Fibroblast of lung (primary cell): ENCODE results near the gene LILRA5.

Experiments used
- CTCF ChIP-seq, 2 donors: IDR thresholded peaks in 1 of 2; conservative IDR thresholded peaks in 1 of 2; 1 replicate in 1 of 2; 2 replicates in 1 of 2; pipeline ENCODE4 v1.5.1; 2011 to 2012; ENCODE audit warnings: low read length in 2 of 2, control low read depth in 1 of 2, inconsistent platforms in 1 of 2, low read depth in 1 of 2, mild to moderate bottlenecking in 1 of 2
- EZH2 ChIP-seq: IDR thresholded peaks from 2 replicates; pipeline ENCODE4 v1.5.1; 2012; ENCODE audit warnings: low read length, control low read depth, mild to moderate bottlenecking; ENCODE audit errors: missing control alignments

- no peak for TF ChIP-seq EZH2
- TF ChIP-seq CTCF (conservative IDR thresholded peaks at IDR 0.05 in 1 of 2, IDR thresholded peaks at IDR 0.05 in 1 of 2; ENCODE audit: low read depth in 1 of 2, low read length in 2 of 2): no peak
Measured at GRCh38 chr19:54309811-54310210, 3.2 kb downstream of the LILRA5 start.
